Renal pelvis (tissue), 4 donors: Measurements from ENCODE around the gene CYTH3. TPM values are rescaled to one million over a fixed set of nuclear protein-coding genes. Genes with fewer than 3 reads are reported as not detected.
"Not testable (repeated sequence)": the region's sequence is repeated elsewhere in the genome, so short reads cannot be mapped to it uniquely, and the experiment has no call there.

Experiments
- DNase-seq: peaks from one replicate; pipeline ENCODE4 v3.0.0-alpha.2; 2013
- polyA plus RNA-seq, 3 donors: library from polyadenylated mRNA; unstranded; fragments of 120-200 nt; gene quantifications; one replicate each; pipeline ENCODE4 v1.2.1, GENCODE V29; 2013; ENCODE audit not compliant: insufficient read length in 3 of 3

Gene CYTH3
- polyA plus RNA-seq, 3 donors = 31.9 to 39.5 (median 35.6) TPM

DNA sequence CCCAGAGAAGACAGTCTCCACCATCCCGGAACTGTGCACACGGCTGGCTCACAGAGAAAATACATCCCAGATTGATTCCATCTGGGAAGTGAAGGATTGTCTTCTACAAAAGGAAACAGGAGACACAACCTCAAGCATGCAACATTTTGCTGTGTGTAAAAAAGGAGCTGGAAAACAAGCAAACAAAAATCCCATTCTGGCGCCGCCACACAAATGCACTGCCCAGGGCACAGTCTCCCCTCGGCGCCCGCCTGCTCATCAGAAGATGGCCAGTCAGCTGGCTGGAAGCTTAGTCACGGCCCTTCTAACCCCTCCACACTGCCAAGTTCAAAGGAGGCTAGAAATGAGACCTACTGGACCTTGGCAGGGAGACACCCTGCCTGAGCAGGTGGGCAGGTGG, 14.1 kb upstream of the CYTH3 start:
- no peak for DNase-seq

DNA sequence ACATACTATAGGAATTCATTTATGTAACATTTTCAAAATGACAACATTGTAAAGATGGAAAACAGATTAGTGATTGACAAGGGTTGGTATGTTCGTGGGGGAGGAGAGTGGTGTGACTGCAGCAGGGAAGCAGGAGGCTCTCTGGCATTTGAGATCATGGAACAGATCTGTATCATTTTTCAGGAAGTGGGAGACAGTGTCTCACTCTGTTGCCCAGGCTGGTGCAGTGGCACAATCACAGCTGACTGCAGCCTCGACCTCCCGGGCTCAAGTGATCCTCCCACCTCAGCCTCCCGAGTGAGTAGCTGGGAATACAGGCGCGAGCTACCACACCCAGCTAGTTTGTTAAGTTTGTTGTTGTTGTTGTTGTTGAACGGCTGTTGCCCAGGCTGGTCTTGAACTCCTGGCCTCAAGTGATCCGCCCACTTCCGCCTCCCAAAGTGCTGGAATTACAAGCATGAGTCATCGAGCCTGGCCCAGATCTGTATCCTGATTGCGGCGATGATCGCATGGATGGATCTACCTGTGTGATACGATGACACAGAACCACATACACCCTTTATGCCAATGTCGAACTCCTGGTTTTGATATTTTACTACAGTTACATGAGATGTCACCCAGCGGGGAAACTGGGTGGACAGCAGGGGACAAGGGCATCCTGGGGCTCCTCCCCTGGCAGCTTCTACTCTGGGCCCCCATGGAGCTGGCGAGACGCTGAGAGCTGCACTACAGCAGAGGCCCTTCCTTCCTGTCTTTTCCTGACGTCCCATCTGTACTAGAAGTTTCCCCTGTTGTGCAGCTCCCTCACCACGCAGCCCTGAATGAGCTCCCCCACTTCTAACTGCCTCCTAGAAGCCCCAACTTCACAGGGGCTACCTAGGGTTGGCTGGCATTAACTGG, 12.3 kb upstream of the CYTH3 start:
- no peak for DNase-seq

DNA sequence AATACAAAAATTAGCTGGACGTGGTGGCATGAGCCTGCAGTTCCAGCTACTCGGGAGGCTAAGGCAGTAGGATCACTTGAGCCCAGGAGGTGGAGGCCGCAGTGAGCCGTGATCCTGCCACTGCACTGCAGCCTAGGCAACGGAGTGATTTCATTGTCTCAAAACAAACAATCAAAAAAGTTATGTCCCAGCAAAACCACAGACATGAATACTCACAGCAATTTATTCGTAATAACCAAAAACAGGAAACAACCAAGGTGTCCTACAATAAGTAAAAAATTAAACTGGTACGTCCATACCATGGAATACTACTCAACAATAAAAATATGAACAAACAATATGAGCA, 11.6 kb upstream of the CYTH3 start:
- no peak for DNase-seq

DNA sequence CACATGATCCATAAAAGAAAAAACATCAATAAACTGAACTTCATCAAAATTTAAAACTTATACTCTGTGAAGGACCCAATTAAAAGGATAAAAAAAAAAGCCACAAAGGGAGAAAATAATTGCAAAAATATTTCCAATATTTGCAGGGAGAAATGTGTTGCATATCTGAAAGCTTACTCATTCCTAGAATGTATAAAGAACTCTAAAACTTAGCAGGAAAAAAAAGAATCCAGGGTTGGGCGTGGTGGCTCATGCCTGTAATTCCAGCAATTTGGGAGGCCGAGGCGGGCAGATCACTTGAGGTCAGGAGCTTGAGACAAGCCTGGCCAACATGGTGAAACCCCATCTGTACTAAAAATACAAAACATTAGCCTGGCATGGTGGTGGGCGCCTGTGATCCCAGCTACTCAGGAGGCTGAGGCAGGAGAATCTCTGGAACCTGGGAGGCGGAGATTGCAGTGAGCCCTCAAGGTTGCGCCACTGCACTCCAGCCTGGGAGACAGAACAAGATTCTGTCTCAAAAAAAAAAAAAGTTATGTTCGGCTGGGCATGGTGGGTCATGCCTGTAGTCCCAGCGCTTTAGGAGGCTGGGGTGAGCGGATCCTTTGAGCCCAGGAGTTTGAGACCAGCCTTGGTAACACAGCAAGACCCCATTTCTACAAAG, 11.1 kb upstream of the CYTH3 start:
- DNase-seq = not testable (repeated sequence)

DNA sequence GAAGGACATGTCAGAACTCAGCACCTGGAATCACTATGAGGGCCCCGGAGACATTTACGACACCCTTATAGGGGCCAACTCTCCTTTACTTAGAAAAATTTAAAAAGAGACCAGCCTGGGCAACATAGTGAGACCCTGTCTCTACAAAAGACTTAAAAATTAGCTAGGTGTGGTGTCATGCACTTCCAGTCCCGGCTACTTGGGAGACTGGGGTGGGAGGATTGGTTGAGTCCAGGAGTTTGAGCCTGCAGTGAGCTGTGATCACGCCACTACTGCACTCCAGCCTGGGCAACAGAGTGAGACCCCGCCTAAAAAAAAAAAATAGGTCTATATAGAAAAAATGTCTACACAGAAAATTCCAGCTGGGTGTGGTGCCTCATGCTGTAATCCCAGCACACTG, 7.5 kb upstream of the CYTH3 start:
- DNase-seq = no peak

DNA sequence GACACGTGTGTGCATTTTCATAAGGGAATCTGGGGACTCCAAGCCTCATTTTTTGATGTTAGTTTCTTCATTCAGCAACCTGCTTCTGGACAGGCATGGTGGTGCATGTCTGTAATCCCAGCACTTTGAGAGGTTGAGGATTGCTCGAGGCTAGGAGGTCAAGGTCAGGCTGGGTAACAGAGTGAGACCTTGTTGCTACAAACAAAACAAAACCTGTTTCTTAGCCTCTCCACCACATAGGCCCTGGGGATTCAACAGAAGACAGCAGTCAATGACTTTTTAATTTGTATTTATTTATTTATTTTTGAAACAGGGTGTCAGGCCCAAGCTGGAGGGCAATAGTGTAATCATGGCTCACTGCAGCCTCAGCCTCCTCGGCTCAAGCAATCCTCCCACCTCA, 6.9 kb upstream of the CYTH3 start:
- no peak for DNase-seq

DNA sequence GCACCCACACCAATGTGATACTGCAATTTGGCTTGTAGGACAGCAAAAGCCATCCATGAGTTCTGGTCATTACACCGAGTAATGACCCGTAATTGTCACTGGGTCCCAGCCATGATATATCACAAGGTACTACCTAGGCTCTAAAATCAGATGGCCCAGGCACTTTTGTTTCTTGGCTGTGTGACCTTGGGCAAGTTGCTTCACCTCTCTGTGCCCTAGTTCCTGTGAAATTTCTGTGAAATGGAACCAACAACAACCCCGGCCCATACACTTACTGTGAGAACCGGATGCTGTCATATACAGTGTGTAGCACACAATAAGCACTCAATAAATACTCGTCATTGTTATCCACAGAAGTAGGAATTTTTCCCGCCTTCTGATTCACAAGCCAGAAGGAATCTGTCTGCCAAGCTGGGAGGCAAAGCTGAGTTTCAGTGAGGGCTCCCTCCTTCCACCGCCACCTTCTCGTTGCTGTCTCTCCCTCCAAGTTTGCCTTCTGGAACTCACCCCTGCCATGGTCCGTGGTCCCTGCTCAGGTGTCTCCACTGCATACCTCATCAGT, 6.4 kb upstream of the CYTH3 start:
- DNase-seq = no peak

DNA sequence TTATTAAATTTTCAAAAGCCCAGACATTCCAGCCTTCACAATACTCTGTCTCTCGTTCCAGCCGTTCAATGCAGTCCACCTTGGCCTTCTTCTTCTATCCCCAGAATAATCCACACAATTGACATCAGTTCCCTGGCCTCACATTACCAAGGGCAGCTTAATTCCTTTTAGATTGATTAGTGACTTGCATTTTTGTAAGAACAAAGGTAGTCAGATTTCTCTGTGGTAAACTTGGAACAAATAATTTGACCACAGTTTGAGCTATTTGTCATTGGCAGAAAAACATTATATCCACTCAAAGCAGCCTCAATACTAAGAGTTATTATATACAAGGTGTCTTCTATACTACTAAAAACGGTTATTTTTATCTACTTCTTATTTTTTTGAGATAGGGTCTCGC, 5.1 kb upstream of the CYTH3 start:
- DNase-seq = no peak

DNA sequence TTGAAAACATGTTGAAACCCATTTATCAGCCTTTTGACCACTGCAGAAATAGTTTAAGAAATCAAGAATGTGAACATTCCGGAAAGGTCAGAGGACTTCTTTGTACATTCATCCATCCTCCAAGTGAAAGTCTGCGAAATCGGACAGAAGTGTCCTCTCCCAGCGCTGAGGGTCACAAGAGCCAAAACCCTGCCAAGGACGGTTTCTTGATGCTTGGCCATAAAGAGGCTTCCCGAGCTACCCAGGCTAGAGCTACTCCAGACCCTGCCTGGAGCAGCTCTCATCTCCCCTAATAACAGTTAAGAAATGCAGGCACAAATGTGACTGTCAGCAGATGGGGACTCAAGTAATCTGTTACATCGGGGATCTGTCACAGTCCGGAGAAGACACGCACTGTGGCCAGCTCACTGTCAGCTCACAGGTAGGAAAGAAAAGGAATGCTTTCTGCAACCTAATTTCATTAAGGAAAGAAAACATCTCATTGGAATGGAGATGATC, 4.5 kb upstream of the CYTH3 start:
- DNase-seq = no peak

DNA sequence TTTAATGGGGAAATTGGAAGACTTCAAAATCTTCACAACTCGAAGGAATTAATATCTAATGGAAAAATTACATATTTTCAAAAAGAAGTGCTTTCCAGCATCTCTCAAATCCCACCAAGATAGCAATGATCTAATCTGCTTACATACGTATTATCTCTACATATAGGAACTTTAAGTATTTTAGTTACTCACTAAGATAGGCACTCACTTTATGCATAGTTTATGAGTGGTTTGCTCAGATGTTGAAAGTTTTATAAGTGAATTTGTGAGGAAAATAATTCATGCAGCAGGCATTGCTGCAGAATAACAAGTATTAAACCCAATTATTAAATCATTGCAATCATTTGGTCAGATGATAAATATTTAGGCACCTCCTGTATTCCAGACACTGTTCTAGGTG, 2.3 kb upstream of the CYTH3 start:
- no peak for DNase-seq

DNA sequence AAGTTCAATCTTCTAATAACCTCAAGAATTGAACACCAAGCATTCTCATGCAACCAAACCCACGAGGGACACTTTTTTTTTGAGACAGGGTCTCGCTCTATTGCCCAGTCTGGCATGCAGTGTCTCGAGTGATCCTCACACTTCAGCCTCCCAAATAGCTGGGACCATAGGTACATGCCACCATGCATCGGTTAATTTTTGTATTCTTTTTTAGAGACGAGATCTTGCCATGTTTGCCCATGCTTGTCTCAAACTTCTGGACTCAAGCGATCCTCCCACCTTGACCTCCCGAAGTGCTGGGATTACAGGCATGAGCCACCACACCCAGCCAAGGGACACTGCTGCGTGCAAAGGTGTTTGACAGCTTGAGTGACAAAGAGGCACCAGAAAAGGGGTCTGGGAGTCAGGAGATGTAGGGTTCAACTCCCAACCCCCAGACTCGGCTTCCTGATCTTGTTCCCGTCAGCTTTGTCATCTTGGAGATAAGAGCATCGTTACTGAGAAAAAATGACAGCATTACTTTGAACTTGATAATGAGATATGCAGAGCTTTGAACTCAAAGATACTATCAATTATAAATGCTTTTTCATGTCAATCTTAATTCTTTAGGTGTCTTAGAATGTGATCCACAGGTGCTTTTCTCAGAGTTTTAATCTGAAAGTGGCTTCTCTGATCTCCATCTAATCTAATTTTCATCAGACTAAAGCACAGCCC, 1.6 kb upstream of the CYTH3 start:
- DNase-seq = no peak

DNA sequence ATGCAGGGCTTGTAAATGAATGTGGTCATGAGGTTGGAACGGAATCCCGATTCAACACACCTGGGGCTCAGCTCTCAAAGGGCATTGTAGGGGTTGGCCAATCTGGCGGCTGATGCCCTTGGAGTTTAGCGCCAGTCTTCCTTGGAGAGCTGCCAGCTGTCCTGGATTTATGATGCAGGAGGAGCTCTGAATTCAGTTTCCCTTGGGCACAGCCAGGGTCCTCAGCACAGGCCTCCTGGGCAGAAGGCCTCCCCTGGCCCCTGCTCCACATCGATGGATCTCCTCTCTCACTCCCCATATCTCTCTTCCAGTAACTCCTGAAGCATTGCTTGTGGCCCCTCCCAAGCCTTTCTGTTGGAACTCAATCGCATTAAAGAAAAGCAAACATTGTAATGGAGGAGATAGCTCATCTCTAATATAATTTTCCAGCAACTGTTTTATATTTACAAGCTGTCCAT, 985 bp upstream of the CYTH3 start:
- DNase-seq = peak; percentile 61

DNA sequence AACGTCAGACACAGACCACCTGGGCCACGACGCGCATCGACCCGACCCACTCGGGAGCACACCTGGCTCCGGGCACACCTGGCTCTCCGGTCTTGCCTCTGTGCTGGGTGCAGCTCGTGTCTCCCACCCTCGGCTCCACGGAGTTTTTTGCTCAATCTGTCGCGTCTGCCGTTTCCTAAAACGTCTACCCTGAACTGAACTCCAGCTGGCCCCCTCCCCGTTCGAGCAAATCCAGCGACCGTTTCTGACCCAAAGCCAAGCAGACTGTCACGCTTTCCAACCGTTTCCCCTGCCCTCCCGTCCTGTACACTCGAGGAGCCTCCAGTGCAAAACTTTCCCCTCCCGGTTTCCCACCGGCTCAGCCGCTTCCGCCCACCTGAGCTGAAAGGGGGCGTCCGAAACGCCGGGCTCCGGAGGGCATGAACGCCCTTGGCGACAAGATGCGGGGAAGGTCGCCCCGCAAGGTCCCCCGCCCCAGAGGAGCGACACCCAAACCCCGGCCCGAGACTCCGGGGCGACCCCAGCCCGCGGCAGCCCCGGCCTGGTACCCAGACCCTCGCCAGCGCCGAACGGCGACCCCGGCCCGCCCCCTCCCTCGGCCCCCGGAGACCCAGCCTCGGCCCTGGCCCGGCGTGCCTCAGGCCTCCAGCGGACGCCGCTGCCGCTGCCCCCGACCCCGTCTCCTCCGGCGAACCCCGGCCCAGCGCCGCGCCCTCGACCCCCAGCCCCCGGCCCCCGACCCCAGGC, 557 bp downstream of the CYTH3 start:
- DNase-seq = no peak

DNA sequence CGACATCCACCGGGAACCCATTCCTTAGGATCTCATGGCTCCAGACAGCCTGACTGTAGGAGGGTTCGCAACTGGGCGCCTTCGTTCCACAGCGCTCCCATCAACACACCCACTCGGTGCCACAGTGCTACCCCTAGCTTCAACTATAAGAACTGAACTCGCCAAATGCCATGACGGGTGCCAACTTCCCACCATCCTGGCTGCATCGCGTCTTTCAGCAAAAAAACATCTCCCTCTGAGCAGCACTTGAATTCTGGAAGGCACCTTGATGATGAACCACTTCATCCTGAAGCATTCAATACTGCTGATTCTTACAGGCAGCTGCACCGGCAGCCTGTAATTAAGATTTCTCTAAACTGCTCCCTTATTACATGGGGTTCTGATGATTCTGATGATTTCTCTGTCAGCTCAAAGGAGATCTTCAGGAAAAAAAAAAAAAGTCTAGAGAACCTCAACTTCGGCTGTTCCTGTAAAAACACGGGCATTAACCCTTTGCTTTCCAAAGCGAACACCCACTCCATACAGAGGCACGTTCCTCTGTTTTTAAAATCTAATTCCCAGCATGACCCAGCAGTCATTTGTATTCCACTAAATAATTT, 1.3 kb downstream of the CYTH3 start:
- no peak for DNase-seq

DNA sequence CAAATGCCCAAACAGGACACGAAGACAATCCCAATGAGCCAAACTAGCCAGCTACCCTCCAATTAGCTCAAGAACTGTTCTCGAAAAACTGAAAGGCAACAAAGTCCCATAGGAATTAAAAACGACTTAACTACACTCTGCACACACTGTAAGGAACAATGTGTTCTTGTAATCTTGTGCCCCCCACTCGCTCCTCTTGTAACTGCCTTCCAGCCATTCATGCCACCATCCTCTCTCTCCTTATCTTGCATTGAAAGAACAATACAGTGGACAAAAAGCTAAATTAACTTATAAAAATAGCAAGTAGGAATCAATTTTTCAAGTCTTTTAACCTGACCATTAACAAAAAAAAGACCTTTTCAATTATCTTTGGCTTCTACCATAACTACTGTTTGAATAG, 2.9 kb downstream of the CYTH3 start:
- DNase-seq = no peak

DNA sequence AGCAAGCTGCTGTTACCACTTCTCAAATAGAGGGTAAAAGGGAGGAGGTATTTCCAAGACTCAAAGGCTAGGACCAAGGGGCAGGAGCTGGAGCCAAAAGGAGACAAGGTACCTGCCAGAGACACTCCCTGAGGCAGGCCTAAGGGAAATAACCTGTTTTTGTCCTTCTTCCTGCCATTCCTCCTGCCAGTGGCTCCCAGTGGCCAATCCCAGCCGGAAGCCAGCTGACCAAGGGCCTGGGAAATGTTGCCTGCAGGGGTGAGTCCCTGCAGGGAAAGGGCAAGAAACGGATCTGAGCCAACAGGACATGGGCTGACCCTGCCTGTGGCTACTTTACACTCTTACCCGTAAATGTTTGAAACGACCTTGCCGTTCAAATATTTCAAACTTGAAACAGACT, 3.5 kb downstream of the CYTH3 start:
- no peak for DNase-seq

DNA sequence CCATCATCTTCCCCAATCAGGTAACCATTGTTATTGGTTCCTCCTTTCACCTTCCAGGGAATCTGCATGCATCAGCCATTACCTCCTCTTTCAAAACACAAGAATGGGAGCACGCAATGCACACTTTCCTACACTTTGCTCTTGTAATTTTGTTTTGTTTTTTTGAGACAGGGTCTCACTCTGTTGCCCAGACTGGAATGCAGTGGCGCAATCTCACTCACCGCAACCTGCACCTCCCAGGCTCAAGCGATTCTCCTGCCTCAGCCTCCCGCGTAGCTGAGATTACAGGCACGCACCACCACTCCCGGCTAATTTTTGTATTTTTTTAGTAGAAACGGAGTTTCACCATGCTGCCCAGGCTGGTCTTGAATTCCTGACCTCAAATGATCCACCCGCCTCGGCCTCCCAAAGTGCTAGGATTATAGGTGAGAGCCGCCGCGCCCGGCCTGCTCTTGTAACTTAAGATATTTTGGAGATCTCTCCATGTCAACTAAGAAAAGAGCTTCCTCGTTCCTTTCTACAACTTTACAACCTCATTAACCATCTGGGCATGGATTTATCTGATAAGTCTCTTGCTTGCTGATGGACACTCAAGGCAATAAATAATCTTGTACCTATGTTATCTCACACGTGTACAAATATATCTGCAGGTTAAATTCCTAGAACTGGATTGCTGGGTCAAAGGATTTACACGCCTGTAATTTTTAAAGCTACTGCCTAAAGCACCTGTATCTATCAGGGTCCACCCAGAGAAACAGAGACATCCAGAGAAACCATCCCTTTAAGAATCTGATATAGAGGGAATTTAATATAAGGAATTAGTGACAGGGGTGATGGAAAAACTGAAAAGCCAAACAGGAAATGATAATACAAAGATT, 4.2 kb downstream of the CYTH3 start:
- DNase-seq = no peak

DNA sequence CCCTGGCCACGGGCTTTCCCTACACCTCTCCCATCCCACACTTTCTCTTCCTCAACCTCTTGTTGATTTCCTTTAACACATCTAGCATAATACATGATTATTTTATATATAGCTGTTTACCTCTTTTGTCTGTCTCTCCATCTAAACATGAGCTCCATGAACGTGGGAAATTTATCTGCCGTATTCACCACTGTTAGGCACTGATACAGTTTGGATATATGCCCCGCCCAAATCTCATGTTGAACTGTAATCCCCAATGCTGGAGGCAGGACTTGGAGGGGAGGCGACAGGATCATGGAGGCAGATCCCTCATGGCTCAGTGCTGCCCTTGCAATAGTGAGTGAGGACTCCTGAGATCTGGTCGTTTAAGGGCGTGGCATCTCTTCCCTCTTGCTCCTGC, 5.7 kb downstream of the CYTH3 start:
- no peak for DNase-seq

DNA sequence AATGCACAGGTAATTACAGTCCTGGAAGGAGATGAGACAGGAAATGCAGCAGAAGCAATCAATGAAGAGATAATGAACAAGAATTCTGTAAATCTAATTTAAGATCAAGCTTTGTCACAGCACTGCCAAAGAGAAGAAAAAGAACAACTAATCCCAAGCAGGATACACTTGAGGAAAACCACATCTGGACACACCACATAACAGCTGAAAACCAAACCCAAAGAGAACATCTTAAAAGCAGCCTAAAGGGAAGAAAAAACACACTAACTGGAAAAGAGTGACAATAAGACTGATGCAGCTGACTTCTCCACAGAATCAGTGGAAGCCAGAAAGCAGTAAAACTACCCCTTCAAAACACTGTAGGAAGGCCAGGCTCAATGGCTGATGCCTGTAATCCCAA, 10.2 kb downstream of the CYTH3 start:
- DNase-seq = no peak

DNA sequence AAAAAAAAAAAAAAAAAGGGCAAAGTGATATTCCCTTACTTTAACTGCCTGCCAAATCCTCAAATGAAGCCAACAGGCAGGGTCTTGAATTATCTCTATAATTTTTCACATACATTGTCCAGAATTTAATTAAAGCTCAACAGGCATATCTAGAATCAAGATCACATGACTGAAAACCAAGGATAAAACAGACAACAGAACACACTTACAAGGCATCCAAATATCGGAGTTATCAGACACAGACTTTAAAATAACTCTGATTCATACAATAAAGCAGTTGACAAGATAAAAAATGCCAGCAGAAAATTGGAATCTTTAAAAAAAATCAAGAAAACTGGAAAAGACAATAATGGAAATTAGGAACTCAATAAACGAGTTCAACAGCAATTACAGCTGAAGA, 10.7 kb downstream of the CYTH3 start:
- no peak for DNase-seq
